ENCODE measurements around the gene ARAP2.
"Not testable (repeated sequence)": the region's sequence is repeated elsewhere in the genome, so short reads cannot be mapped to it uniquely, and the experiment has no call there.

Gene ARAP2

DNA sequence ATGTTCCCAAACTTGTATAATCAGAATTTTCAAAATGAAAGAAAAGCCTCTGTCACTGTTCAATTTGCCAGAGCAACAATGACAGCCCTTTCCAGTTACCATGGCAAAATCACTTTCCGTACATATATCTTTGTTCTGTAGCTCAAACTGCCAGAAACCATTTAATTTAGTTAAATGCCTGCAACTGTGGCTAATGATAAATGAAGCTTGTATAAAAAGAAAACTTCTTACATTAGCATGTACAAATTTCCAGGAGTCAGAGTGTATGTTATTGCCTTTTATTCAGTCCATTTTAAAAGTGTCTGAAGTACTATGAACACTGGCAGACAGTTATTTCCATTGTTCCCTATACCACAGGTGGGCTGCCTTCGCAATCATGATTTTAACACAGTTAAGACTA lies 30.3 kb downstream of the ARAP2 start:
- DNase-seq: no peak

DNA sequence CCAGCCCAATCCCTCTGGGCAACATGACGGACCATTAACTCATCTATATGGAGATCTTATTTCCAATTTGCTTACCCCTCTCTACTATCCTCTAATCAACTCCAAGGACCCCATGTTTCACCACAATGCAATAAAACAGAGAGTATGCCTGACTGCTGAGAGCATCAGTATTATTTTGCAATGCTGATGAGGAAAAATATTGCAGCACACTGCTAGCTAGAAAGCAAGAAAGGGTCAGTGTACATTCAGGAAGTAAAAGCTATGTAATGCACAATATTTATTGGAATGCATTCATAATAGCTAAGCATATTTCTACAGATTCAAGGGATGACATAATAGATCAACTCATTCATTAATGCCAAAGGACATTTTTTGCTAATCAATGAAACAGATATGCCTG lies 33.2 kb downstream of the ARAP2 start:
- no peak for DNase-seq

DNA sequence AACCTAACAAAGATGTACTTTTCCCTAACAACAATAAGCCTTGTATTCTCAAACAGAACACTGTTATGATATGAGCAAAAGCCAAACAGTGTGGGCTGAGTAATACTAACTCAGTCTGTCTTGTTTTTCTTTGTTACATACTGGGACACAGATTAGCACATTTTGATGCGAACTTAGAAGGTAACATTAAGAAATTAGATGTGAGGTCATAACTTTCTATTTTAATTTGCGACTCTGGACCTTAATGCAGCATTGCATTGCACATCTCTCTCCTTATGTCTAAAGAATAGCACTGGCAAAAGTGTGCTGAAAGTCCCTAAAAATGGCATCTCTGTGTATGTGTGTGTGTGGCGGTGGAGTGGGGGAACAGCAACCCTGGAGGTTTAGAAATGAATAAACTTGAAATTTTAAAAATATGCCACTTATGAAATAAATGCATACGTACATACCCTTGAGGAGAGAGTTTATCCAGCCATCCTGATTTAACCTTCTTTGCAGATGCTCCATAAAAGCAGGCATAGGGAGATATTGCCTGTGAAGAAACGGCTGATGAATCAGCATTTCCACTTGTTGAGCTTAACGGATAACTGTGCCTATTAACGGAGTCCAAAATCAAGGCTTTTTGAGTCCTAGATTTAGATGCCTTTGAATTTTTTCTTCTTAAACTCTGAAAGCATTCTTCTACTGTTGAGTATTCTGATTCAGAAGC lies 34.2 kb downstream of the ARAP2 start:
- DNase-seq: no peak

DNA sequence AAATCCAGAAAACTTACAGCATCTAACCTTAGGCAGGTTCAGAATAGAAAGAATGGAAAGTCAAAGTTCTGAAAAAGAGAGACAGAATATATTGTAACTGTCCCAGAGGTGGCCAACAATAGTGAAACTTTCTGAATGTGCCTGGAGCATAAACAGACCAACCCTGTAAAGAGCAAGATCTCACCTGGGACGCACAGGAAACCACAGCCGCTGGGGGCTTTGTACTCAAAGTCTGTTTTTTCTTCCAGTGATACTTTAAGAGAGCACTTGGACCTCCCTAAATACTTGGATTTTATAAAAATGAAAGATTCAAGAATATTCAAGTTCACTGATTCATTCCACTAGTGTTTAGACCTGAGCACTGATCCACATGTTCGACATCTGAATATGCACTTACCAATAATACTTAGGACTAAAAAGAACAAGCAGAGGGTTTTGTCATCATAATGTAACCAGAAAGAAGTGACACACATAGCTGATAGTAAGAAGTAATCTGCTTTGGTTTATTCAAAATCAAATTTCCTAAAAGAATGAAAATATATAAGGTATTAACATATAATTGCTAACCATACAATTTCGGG lies 35.3 kb downstream of the ARAP2 start:
- no peak for DNase-seq

DNA sequence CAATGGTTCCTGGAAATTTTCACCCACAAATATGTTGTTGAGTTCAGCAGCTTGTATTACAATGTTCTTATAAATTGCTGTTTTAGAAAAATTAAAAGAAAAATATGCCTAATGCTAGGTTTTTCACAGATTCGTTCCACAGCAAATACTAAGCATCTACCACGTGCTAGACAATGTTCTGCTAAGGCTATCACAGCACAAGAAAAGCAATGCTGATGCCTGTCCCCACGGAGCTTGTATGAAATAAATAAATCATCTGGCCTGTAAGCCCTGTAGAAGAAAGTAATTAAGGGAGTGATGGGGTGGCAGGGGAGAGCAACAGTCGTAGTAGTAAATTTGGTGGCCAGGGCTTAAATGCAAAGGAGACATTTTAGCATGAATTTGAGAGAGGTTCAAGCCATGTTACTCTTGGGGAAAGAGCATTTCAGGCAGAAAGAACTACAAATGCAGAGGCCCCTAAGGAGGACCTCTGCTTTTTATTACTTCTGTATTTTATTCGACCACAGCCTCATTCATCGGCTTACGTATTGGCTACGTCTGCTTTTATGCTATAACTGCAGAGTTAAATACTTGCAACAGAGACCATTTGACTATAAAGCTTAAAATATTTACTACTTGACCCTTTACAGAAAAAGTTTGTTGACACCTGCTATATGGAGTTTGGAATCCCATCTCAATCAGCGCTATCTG lies 36.3 kb downstream of the ARAP2 start:
- no peak for DNase-seq

DNA sequence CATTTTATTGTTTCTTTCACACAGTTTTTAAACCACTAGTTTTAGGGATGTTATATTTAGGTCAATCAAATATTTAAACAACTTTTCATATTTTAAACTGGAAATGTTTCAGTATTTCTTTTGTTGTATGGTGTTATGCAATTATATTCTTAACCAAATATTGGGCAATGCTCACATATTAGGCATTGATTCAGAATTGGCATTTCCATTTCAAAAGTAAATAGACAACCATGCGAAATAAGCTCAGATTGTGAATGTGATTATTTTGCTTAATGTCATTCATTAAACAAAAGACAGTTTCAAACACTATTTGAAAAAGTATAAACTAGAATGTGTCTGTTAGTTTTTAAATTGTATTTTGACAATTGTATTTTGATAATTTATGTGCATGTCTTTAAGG lies 36.9 kb downstream of the ARAP2 start:
- DNase-seq: no peak

DNA sequence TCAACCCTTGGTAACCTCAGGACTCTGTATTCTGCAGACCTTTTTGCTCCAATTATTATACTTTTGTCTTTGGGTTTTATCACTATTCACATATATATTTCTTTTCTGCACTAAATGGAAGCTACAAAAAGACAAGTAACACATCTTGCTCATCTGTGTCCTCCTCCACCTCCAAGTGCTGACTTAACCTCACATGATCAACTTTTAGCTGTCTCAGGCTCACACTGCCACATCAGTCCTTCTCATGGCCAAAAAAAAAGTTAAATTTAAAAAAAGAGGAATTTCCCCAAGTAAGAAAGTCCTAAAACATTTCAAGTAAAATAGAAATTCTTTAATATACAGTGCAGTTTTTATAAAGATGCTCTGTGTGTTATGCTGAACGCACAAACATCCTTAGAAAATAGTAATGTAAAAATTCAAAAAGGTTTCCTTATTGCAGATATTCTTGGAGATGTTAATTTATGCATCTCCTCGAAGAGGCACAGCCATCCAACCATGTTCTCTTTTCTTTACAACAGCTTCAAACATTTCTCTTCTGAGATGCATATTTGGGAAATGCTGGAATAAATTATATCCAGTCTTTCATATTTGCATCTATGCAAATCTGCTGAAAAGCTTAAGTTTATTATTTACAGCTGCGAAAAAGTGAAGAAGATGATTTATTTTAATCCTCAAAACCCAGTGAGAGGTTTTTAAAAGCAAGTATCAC lies 37.6 kb downstream of the ARAP2 start:
- DNase-seq: no peak

DNA sequence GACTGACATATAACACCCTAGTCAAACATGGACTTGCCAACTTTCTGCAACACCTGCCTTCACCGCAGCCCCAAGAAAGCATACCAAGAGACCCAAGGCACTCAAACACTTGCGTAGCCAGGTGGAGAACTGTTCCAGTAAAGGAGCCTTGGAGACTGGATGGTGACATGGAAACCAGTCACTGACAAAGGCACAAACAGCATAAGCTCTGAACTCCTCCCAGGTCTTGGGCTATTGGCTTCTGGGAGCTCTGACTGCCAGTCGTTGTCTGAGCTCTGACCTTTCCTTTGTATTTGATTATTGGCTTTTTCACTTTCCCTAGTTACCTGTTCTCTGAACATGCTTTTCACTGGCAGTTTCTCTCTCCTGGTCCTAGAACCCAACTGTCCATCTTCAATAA lies 38.3 kb downstream of the ARAP2 start:
- no peak for DNase-seq

DNA sequence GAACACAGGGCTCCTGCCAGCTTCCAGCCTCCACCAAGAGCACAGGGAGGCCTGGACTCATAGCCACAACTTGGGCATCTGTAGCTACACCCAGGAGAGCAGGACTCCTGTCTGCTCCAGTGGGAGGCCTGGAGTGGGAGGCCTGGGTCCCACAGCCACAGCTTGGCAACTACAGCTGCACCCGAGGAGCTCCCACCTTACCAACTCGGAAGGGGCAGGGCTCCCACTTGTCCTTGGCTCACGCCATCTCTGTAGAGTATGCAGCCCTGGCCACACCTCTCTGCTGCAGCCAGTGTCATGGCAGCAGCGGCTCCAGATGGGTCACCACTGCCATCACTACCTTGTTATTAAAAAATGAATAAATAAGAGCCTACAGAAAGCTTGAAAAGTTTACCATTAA lies 45.5 kb downstream of the ARAP2 start:
- DNase-seq: no peak

DNA sequence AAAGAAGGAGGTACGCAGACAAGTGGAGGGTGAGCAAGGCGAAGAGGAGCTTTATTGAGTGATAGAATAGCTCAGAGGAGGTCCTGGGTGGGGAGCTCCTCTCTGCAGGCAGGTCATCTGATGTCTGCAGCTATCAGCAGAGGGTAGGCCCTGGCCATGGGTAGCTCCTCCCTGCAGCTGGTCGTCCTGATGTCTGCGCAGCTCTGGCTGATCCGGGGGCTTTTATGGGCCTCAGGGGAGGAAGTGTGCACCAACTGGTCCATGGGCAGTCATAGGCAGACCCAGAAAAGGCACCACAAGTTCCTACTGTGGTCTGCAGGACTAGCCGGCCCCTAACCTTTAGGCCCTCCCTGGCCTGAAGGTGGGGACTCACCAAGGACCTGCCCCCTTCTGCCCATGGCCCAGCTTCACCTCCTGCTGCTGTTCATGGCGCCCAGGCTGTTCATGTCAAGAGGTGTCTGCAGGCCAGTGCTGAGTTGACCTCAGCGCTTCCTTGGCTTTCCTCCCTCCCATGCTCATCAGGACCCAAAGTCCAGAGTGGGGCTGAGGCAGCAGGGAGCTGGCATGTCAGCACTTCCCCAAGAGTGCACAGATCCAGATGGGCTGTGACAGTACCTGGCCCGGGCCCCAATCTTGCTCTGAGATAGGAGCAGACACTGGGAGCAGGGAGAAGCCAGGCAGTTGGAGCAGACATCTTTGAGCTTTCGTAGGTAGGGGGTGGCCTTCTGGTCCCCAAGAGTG lies 46.1 kb downstream of the ARAP2 start:
- no peak for DNase-seq

DNA sequence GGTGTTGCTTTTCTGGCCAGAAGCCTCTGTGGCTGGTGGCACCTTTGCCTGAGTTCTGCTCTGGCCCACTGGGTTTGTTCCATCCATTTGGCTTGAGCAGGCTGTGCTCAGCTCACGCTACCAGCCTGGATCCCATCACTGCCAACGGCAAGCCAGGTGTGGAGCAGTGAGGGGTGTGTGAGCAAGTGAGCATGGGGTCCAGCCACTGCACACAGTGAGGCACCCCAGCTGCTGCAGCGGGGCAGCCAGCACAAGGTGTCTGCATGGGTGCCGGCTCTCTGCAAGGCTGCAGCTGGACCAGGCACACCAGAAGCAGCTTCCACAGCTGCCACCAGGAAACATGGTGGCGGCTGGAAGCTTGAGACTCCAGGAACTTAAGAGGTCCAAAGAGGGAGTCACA lies 46.8 kb downstream of the ARAP2 start:
- DNase-seq: no peak

DNA sequence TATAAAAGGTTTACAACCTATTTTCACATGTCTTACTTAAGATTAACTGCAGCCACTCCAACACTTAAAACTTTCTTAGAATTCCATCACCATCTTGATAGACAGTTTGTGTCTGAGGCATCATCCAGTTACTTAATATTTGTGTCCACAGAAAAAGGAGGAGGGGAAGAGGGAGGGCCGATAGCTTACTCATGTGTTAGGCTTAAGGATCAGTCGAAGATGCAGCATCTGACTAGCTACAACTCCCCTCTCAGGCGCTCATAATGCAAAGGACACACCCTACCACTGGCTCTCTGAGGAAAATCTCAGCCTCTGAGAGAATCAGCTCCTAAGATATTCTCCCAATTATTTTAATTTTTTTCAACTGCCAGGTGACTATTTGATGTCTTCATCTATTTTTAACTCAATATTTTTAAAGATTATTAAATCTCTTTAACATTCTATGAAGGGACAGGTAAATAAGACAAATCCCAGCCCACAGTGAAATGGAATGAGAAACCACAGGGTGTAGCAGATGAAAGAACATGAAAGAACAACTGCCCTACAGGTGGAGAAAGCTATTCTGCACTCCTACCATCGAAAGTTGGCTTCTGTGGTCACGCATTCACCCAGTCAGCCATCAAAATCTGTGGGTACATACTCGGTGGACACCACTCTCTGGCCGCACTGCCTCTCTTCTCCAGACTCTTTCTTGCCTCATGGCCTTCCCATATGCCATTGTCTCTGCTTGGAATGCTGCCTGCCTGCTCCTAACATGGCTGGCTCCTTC lies 48.0 kb downstream of the ARAP2 start:
- DNase-seq: no peak

DNA sequence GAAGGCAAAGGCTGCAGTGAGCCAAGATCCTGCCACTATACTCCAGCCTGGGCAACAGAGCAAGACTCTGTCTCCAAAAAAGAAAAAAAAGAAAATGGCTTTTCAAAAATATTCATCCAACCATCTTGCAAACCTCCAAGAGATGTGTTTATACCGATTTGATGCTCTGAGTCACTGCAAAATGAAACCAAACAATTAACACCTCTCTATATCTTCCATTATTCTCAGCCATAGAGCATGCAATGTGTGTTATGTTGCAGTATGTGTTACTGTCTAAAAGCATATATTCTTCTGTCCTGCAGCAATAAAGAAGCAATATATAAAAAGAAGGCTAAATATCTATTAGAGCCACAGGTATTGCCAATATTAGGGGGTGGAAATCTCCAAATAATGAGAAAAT lies 51.4 kb downstream of the ARAP2 start:
- DNase-seq: no peak

DNA sequence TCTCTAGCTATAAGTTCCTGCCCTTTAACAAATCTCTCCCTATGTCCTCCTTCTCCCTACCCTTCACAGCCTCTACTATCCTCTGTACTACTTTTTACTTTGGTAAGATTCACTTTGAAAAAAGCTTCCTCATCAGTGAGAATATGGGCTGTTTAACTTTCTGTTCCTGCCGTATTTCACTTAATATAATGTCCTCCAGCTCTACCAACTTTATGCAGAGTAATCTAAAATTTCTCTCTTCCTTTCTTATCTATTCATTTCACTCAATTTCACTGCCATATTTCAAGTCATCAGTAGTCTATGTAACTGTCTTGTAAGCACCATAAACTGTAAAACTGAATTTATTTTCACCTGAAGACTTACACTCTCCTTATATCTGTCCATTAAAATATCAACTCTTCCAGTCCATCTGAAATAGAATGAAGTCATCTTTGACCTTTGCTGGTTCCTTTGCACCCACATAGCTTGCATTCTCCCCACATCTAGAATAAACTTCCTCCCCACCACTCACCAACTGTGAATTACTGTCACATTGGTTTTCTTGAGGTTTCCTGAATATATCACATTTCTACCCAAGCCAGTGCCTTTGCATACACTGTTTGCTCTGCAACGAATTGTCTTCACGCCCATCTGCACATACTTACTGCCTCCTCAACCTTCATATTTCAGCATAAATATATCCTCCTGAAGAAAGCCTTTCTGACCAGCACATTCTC lies 54.6 kb downstream of the ARAP2 start:
- no peak for DNase-seq

DNA sequence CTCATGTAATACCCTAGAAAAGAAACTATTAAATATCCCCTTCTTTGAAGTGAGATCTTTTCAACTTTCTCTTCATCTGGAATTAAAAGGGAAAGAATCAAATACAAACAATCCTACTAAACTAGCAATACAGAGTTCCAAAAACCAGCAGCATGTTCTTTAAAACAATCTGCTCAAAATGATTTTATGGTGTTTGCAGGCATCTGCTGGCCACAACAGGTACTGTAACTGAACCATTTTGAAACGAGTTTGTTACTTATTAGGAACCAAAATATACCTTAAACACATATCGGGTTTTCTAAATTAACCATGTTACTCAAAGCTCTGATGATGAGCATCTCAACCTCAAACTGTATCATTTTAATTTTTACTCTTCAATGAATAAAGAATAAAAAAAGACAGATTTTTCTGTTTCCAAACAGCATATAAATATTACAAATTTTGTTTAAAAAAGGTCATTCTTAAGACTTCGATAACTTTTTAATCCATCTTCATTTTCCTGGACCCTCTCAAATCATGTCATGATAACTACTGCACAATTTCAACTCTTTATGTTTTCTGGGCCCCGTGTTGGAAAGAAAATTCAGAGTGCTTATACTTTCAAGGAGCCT lies 56.5 kb downstream of the ARAP2 start:
- no peak for DNase-seq

DNA sequence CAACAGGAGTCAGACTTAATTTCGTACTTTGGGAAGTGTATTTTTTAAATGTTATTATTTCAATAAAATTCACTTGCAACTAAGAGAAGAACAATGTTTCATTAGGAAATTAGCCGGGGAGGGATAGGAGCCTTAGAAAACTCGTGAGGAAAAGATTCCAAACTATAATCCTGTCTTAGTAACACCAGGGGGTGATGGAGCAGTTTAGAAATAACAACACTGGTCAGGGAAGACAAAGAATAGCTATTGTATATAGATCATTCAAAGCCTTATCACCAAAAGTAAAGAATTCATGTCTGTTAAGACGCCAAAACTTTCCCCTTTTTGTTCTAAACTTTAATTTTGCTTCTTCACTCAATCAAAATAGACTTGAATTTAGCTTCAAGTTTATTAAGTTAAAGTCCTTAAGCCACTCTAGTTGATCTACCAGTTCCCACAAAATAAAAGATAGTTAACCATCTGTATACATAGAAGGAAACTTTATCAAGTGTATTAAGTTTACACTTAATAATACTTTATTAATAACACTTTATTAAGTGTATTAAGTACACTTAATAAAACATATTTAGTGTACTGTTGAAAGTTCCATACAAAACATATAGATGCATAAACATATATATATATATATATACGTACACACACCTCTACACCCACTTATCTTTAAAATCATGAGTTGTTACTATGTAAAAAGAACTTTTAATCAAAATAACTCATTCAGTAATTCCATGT lies 60.5 kb downstream of the ARAP2 start:
- no peak for DNase-seq

DNA sequence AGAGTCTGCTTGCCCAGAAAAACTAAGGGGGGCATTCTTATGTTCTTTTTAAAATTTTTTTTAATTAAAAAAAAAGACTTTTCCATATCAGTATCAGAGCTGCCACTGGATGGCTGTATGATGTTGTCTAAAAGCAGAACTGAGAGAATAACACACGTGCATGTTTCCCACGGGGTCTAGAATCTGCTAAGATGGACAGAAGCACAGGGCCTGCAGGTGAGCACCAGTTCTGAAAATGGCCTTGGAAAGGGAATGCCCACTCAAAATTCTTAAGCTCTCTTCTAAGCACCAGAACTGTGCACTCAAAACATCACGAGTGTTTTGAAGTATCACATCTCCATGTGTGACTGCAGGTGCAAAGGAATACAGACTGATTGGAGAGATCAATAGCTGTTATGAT lies 61.1 kb downstream of the ARAP2 start:
- no peak for DNase-seq

DNA sequence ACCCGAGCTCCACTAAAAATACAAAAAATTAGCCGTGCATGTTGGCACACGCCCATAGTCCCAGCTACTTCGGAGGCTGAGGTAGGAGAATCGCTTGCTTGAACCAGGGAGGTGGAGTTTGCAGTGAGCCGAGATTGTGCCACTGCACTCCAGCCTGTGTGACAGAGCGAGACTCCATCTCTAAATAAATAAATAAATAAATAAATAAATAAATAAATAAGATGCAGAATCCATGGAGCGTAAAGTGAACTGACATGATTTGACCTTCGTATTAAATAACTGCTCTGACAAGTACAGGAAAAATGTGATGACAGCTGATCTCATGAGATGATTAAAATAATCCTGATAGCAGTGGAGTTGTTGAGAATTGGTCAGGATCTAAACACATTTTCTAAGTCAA lies 62.0 kb downstream of the ARAP2 start:
- not testable (repeated sequence) for DNase-seq

DNA sequence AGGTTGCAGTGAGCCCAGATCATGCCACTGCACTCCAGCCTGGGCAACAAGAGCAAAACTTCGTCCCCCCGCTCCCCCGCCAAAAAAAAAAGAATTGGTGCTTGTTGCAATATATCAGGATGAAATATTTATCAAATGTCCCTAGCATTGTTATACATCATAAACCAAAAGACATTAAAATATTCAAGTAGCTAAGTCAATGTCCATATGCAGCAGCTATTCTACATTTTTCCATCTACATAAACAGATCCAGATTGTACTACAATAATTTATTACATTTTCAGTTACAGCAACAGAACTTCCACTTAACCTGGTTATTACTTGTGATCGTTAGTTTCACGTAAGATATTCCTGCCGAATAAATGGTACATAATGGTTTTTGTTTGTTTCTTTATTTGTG lies 64.1 kb downstream of the ARAP2 start:
- no peak for DNase-seq

DNA sequence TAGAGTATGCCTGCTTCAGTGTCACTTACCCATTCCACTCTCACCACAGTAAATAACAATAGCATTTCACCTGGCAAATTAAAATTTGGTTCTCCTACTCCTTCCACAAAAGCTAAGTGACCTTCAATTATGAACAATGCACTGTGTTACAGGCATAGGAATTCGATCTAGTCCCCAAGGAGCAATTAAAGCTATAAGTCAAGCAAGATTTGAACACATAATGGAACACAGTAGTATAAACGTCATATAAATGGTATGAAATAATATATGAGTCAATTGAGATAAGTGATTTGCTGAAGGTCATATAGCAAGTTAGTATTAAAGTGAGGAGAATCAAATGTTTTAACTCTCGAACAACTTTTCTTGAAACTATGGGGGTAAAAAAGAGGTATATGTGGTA lies 65.8 kb downstream of the ARAP2 start:
- no peak for DNase-seq

DNA sequence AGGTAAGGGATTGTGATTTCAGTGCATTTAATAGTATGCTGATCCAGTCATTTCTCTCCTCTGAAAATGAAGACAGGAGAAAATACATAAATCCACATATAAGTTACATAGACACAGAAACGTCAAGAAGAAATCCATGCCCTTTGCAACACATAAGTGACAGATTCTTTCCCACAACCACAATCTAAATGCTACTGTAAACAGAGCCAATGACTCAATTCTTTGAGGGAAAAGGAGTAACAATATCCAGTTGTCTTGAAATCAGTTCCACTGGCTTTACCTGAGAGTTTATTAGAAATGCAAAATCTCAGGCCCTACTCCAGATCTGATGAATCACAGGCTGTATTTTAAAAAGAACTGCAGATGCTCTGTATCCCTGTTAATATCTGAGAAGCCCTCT lies 66.4 kb downstream of the ARAP2 start:
- no peak for DNase-seq
